Left colon (tissue), 2 donors: ENCODE results near the gene SNPH. TPM values are rescaled to one million over a fixed set of nuclear protein-coding genes. Genes with fewer than 3 reads are reported as not detected.
"Not testable (repeated sequence)": the region's sequence is repeated elsewhere in the genome, so short reads cannot be mapped to it uniquely, and the experiment has no call there.

ENCODE experiments used
- ATAC-seq: fragments of 200-7000 bp; cut with Tn5 transposase; one replicate; pipeline ENCODE4 v1.9.1; 2020; ENCODE audit warnings: mild to moderate bottlenecking, moderate library complexity
- DNase-seq, 2 donors: peaks; one replicate each; pipeline ENCODE4 v3.0.0-alpha.2; 2020
- intact Hi-C, 2 donors: fragments of 100-400 bp; cut with DNase I in 1 of 2; cut with micrococcal nuclease in 1 of 2; formaldehyde crosslinking; loops; one replicate each; pipeline versions ENCODE4 v1.11.2 to v1.14.0; 2022; cut with DNase I, micrococcal nuclease
- total RNA-seq, 2 donors: library from RNA; stranded (reverse); fragmentation: NEBNext Ultra II Directional; extraction: Animal tissue kit (Norgen Biotek cat#: 25700); gene quantifications; one replicate each; pipeline ENCODE4 v1.2.1, GENCODE V29; 2021
- donor health status: DM: no; HTN: no; CAD: no.
- donor health status: DM: yes; HTN: yes; CAD: no.

The SNPH gene
- total RNA-seq, 2 donors from 2014 or later = 1.4 to 2.4 TPM

GRCh38 chr20:1343446-1344124 is 77.5 kb downstream of the SNPH start:
- intact Hi-C loops, ATAC-seq, DNase-seq: not testable (repeated sequence)

GRCh38 chr20:1345030-1345755 is 79.1 kb downstream of the SNPH start:
- intact Hi-C loops = no loop called here
- no peak for DNase-seq
- ATAC-seq = no peak

- intact Hi-C loops = no loop called here
- DNase-seq = no peak
- peak; percentile 26 for ATAC-seq
Observed at GRCh38 chr20:1345756-1346093, 79.6 kb downstream of the SNPH start.

GRCh38 chr20:1346315-1346969 is 80.3 kb downstream of the SNPH start:
- DNase-seq (no peak), ATAC-seq (no peak)
- intact Hi-C loops = no loop called here

- ATAC-seq = no peak
- no peak for DNase-seq
- intact Hi-C loops = no loop called here
Observed at GRCh38 chr20:1353956-1354355, 87.9 kb downstream of the SNPH start.

- ATAC-seq (no peak), DNase-seq (no peak)
- intact Hi-C loops = no loop called here
Observed at GRCh38 chr20:1357921-1358671, 92.0 kb downstream of the SNPH start.

Other genes with a start within 250 kb of the SNPH start
- 100 to 1,000 TPM; 119 to 133 TPM for gene PSMF1, start 147.7 kb upstream of the SNPH start, total RNA-seq
- 1 to 10 TPM; 2.2 to 3.4 TPM for gene TMEM74B, start 81.3 kb upstream of the SNPH start, total RNA-seq
- gene C20orf202, start 62.8 kb upstream of the SNPH start, total RNA-seq = under 1 TPM; 0.18 to 0.59 TPM
- not detected for gene RAD21L1, start 40.2 kb upstream of the SNPH start, total RNA-seq
- 100 to 1,000 TPM; 262 to 489 TPM for gene SDCBP2, start 62.8 kb downstream of the SNPH start, total RNA-seq
- 100 to 1,000 TPM; 259 to 309 TPM for gene FKBP1A, start 126.8 kb downstream of the SNPH start, total RNA-seq
- gene NSFL1C, start 200.6 kb downstream of the SNPH start, total RNA-seq = 10 to 100 TPM; 61.6 to 81.5 TPM
- gene SIRPB2, start 225.1 kb downstream of the SNPH start, total RNA-seq = 1 to 10 TPM; 1.1 to 2.4 TPM